NOMO-1 treated with DMSO at 0.1 percent for 48 hours (cell line): Measurements from ENCODE around the gene PLD5.
"Not testable (repeated sequence)": the region's sequence is repeated elsewhere in the genome, so short reads cannot be mapped to it uniquely, and the experiment has no call there.

Experiments
- DNase-seq: peaks from one replicate; lab custom pipeline; 2025; ENCODE audit not compliant: unreplicated experiment; lab: John Stamatoyannopoulos, UW

The PLD5 gene

GRCh38 chr1:242489545-242489944 lies 35.0 kb downstream of the PLD5 start:
- no peak for DNase-seq

GRCh38 chr1:242477944-242478343 lies 46.6 kb downstream of the PLD5 start:
- DNase-seq = no peak

GRCh38 chr1:242470774-242471173 lies 53.7 kb downstream of the PLD5 start:
- no peak for DNase-seq

- DNase-seq = peak; percentile 80
These were observed 55.7 kb downstream of the PLD5 start for GRCh38 chr1:242468784-242469183.

- DNase-seq = peak; percentile 29
These were observed 56.8 kb downstream of the PLD5 start for GRCh38 chr1:242467556-242468145.

- no peak for DNase-seq
These were observed 61.6 kb downstream of the PLD5 start for GRCh38 chr1:242462867-242463266.

- not testable (repeated sequence) for DNase-seq
These were observed 64.8 kb downstream of the PLD5 start for GRCh38 chr1:242459740-242460139.

- DNase-seq = no peak
These were observed 67.7 kb downstream of the PLD5 start for GRCh38 chr1:242456726-242457269.

GRCh38 chr1:242455052-242455361 lies 69.5 kb downstream of the PLD5 start:
- no peak for DNase-seq

- DNase-seq = peak; percentile 45
These were observed 70.0 kb downstream of the PLD5 start for GRCh38 chr1:242454262-242455051.

GRCh38 chr1:242452573-242452972 lies 71.9 kb downstream of the PLD5 start:
- no peak for DNase-seq

GRCh38 chr1:242449661-242450060 lies 74.8 kb downstream of the PLD5 start:
- DNase-seq = no peak

- no peak for DNase-seq
These were observed 75.4 kb downstream of the PLD5 start for GRCh38 chr1:242448910-242449645.

- no peak for DNase-seq
These were observed 76.8 kb downstream of the PLD5 start for GRCh38 chr1:242447689-242448088.

GRCh38 chr1:242440757-242441156 lies 83.7 kb downstream of the PLD5 start:
- no peak for DNase-seq

- no peak for DNase-seq
These were observed 89.3 kb downstream of the PLD5 start for GRCh38 chr1:242435200-242435599.

- no peak for DNase-seq
These were observed 91.9 kb downstream of the PLD5 start for GRCh38 chr1:242432491-242433095.

GRCh38 chr1:242431786-242432185 lies 92.7 kb downstream of the PLD5 start:
- no peak for DNase-seq

GRCh38 chr1:242430956-242431355 lies 93.5 kb downstream of the PLD5 start:
- no peak for DNase-seq

- DNase-seq = no peak
These were observed 95.9 kb downstream of the PLD5 start for GRCh38 chr1:242428399-242429190.

- no peak for DNase-seq
These were observed 97.0 kb downstream of the PLD5 start for GRCh38 chr1:242427519-242427918.
